AG04449 (cell line): ENCODE results near the gene PGD.

Experiments used
- CTCF ChIA-PET: fragments of 350-600 bp; formaldehyde crosslinking; extraction: SDS; loops from one replicate; lab custom pipeline; 2021; ENCODE audit warnings: antibody characterized with exemption; lab: Yijun Ruan, JAX
- POLR2A ChIA-PET: fragments of 400-600, 350-600 bp; formaldehyde crosslinking; extraction: SDS; loops from one replicate; lab custom pipeline; 2020; ENCODE audit warnings: antibody characterized with exemption, inconsistent platforms; lab: Yijun Ruan, JAX
- DNase-seq: peaks from one replicate; pipeline ENCODE4 v3.0.0-alpha.2; 2010; ENCODE audit warnings: low read depth, low spot score
- H3K4me3 ChIP-seq: 2 replicates; pipeline ENCODE4 v1.5.1; 2011; ENCODE audit warnings: low read depth, mild to moderate bottlenecking, control low read depth, low read length
- TF ChIP-seq, protein P1 (sequence below): IDR thresholded peaks from one replicate; pipeline ENCODE4 v1.5.1; 2011; ENCODE audit warnings: mild to moderate bottlenecking, moderate library complexity, low read length, control low read depth, inconsistent platforms; ENCODE audit not compliant: insufficient read depth; ENCODE audit errors: missing control alignments

Gene PGD

DNA sequence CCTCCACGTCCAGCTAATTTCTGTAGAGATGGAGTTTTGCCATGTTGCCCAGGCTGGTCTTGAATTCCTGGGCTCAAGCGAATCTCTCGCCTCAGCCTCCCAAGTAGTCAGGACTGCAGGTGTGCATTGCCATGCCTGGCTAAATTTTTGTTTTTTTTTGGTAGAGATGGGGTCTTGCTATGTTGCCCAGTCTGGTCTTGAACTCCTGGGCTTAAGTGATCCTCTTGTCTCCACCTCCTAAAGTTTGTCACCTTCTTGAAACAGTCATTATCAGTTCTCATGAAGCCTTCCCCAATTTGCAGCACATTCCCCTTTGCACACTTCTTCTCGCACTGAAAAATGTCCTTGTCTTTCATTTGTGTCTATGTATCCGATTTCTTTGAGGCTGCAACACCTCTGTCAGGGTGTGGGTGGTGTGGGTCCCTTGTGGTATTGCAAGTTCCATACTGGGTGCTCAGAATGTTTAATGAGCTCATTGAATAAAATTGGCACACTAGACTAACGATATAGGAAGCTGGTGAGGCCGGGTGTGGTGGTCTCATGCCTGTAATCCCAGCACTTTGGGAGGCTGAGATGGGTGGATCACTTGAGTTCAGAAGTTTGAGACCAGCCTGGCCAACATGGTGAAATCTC lies 48.0 kb downstream of the PGD start:
- CTCF ChIA-PET: interaction anchor here (1.1 kb wide), 1 partner anchor 69 kb away, joined by 3 read pairs; no protein-coding TSS in a partner anchor
- TF ChIP-seq, protein P1, sequence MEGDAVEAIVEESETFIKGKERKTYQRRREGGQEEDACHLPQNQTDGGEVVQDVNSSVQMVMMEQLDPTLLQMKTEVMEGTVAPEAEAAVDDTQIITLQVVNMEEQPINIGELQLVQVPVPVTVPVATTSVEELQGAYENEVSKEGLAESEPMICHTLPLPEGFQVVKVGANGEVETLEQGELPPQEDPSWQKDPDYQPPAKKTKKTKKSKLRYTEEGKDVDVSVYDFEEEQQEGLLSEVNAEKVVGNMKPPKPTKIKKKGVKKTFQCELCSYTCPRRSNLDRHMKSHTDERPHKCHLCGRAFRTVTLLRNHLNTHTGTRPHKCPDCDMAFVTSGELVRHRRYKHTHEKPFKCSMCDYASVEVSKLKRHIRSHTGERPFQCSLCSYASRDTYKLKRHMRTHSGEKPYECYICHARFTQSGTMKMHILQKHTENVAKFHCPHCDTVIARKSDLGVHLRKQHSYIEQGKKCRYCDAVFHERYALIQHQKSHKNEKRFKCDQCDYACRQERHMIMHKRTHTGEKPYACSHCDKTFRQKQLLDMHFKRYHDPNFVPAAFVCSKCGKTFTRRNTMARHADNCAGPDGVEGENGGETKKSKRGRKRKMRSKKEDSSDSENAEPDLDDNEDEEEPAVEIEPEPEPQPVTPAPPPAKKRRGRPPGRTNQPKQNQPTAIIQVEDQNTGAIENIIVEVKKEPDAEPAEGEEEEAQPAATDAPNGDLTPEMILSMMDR: no peak
- H3K4me3 ChIP-seq: no peak overlapping the region
- no peak for DNase-seq
- POLR2A ChIA-PET: no interaction called here

DNA sequence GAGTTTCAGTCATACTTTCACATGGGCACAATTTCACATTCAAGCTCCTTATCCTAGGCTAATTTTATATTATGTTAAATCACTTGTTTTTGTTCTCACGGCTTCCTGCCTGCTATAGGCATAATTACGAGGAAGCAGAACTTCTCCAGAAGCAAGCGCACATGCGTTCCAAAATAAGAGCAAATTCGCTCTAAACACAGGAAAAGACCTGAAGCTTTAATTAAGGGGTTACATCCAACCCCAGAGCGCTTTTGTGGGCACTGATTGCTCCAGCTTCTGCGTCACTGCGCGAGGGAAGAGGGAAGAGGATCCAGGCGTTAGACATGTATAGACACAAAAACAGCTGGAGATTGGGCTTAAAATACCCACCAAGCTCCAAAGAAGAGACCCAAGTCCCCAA lies 50.9 kb downstream of the PGD start, which contains the start of gene CORT:
Gene CORT, plus strand, starts transcription at position 281 of the 400 bp plus-strand sequence. CDS start 193 bp downstream, outside the sequence.
- TF ChIP-seq, protein P1: no peak
- POLR2A ChIA-PET: no interaction called here

DNA sequence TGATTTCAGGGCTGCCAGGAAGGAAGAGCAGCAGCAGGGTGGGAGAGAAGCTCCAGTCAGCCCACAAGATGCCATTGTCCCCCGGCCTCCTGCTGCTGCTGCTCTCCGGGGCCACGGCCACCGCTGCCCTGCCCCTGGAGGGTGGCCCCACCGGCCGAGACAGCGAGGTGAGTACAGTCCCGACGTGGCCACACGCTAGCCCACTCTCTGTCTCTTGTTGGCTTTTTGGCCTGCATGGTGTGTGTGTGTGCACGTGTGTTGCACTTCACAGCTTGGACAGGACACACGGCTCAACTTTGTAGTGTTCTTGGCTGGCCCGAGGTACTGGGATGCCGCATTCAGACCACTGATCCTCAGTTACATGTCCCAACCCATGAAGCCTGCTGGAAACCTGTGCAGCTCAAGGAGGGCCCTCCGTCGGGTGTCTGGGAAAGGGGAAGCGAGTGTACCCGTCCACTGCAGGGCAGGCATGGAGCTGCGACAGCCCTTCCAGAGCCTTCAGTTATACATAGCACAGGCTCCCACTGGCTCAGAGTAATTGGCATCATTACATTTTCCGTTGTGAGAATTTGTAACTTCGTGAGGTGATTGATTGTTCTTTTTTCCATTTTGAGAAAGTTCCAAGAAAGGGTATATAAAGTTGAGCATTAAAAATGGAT lies 51.4 kb downstream of the PGD start:
- CTCF ChIA-PET: interaction anchor here (0.9 to 4.7 kb wide), 7 partner anchors 8 to 72 kb away, joined by 3 to 28 read pairs (median 4); partner anchors contain the start of gene CENPS
- POLR2A ChIA-PET: no interaction called here

More for the DNA sequence above, 50.9 kb downstream of the PGD start, which contains the start of gene CORT:
- peak within 1 kb of the TSS; percentile 42 for H3K4me3 ChIP-seq
- no peak for DNase-seq
- CTCF ChIA-PET: interaction anchor here (0.9 to 4.7 kb wide), 6 partner anchors 13 to 72 kb away, joined by 4 to 28 read pairs (median 8); partner anchors contain the start of gene CENPS

DNA sequence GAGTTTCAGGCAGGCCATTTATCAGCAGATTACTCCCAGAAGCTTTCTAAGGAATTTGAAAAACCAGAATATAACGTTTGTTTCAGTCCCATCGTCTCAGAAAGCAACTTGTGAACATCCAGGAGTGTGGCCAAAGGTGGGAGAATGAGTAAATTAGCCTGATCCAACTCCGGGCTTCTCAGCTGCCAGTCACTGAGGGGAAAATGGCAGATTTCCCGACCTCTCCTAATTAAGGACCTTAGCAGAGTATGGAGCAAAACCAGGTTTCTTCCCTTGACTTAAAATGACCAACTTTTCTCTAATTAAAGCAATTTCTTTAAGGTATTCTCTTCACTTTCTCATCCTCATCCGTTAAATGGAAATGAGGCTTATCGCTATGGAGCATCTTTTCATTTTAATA lies 52.0 kb downstream of the PGD start:
- DNase-seq: no peak
- ChIA-PET CTCF (interaction anchor here (1.0 to 4.7 kb wide), 5 partner anchors 9 to 73 kb away, joined by 3 to 28 read pairs (median 12); partner anchors contain the start of gene CENPS), POLR2A (no interaction called here)
- peak overlapping the region; percentile 42 for H3K4me3 ChIP-seq
- TF ChIP-seq, protein P1: no peak

More for the DNA sequence above, 51.4 kb downstream of the PGD start:
- H3K4me3 ChIP-seq: no peak overlapping the region
- no peak for DNase-seq
- TF ChIP-seq, protein P1: no peak

DNA sequence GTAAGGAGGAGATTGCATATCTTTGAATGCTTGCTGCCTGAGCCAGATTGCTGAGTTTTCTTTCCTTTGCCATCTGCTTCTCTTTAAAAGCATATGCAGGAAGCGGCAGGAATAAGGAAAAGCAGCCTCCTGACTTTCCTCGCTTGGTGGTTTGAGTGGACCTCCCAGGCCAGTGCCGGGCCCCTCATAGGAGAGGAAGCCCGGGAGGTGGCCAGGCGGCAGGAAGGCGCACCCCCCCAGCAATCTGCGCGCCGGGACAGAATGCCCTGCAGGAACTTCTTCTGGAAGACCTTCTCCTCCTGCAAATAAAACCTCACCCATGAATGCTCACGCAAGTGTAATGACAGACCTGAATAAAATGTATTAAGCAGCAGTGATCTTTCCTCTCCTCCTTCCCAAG lies 52.4 kb downstream of the PGD start:
- ChIA-PET POLR2A (interaction anchor here (0.7 to 1.3 kb wide), 3 partner anchors 21 to 217 kb away, joined by 3 to 5 read pairs (median 5); partner anchors contain the start of genes CENPS and PGD), CTCF (interaction anchor here (1.0 to 4.7 kb wide), 4 partner anchors 9 to 42 kb away, joined by 3 to 28 read pairs (median 18); partner anchors contain the start of gene CENPS)
- peak overlapping the region; percentile 42 for H3K4me3 ChIP-seq
- DNase-seq: no peak
- TF ChIP-seq, protein P1: no peak
